ENCODE measurements around the gene ZNF398.

The ZNF398 gene

DNA sequence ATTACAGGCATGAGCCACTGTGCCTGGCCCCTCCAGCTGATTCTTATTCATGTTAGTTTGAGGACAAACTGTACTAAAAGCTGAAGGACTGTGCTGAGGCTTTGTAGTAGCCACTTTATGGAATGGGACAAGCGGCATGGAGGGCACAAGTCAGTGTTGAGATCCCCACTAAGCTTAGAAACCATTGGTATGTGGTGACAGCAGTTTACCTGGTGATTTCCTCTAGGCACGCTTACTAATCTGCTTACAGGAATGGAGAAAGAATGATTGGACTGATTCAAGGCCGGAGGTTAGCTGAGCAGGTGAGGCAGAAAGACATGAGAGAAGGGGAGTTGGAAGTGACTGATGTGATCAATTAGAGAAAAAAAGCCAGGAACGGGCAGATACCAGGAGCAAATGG is 3.7 kb downstream of the ZNF398 start:
- no peak for DNase-seq (ENCODE audit: low read depth)

DNA sequence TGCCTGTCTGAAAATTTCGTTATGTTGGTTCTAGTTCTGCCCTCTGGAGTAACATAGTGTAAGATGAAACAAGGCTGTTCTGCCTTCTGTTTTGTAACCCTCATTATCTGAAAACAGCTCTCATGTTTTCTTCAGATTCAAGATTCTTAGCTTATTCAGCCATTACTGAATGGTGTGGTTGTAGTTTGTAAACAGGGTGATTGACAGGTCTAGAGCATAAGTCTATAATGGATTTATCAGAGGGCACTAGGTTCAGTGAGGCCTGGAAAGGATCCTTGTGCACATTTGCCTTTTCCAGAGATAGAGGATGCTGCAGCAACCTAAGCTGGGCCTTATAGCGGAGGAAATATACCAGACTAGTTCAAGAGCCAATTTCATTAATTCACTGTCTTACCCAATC is 6.1 kb downstream of the ZNF398 start:
- DNase-seq (ENCODE audit: low read depth), result no peak

DNA sequence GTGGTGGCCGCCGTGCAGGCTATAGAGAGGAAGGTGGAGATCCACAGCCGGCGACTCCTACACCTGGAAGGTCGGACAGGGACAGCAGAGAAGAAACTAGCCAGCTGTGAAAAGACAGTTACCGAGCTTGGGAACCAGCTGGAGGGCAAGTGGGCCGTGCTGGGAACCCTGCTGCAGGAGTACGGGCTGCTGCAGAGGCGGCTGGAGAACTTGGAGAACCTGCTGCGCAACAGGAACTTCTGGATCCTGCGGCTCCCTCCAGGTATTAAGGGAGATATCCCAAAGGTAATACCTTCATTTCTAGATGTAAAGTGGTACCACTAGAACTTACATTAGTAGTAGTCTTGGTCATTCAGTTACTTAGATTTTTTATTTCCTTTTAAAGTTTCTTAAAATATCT is 6.8 kb downstream of the ZNF398 start:
- no peak for DNase-seq (ENCODE audit: low read depth)

DNA sequence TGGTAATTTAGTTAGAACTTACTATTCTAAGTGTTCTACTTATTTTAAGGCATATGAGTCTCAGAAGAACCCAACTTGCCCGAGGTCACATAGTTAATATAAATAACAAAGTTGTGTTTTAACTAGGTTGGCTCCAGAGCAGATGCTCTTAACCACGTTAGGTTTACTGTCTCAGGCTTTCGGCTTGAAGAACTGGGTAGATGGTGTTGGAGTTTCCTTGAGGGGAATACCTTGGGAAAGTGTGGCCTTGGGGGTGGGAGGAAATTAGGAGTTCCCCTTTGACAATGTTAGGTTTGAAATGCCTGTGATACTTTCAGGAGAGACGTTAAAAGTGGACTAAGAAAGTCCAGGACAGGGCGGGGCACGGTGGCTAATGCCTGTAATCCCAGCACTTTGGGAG is 9.6 kb downstream of the ZNF398 start:
- no peak for DNase-seq (ENCODE audit: low read depth)

DNA sequence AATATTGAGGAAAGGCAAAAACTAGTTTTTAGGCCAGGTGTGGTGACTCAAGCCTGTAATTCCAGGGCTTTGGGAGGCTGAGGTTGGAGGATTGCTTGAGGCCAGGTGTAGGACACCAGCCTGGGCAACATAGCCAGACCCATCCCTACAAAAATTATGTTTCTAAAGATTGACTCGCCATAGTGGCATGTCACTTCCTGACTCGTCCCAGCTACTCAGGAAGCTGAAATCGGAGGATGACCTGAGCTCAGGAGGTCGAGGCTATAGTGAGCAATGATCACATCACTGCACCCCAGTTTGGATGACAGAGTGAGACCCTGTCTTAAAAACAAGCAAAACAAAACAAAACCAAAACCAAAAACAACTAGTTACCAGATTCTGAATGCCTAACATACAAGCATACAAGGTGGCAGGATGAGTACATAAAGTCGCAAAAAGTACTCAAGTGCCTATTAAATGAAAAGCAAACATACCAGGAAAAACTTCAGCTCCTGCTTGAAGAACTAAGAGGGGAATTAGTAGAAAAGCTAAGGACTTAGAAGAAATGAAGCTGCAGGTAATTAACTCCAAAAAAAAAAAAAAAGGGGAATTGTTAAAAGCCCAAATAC is 14.1 kb downstream of the ZNF398 start:
- no peak for DNase-seq (ENCODE audit: low read depth)

GRCh38 chr7:149166142-149166541 is 18.9 kb downstream of the ZNF398 start:
- DNase-seq (ENCODE audit: low read depth), result no peak

GRCh38 chr7:149166630-149167352 is 19.5 kb downstream of the ZNF398 start:
- no peak for DNase-seq (ENCODE audit: low read depth)

- no peak for DNase-seq (ENCODE audit: low read depth)
Measured at GRCh38 chr7:149171892-149172533, 24.8 kb downstream of the ZNF398 start.

GRCh38 chr7:149172534-149172920 is 25.3 kb downstream of the ZNF398 start:
- DNase-seq (ENCODE audit: low read depth), result no peak

DNA sequence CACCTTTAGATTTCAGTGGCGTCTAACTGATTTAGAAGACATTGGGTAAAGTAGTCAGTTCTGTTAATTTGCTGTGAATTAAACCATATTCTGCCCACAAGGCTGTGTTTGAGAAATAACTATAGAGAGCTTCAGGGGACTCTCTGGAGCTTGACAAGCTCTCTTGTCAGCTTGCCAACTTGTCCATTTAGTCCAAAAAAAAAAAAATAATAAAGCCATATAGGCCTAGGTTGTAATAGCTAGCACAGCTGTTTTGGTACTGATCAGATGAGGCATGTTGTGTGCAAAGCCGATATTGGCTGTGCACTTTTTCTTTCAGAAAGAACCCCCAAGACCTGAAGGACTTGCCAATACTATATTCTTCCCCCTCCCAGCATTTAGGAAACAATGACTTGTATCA is 27.9 kb downstream of the ZNF398 start:
- no peak for DNase-seq (ENCODE audit: low read depth)

- DNase-seq (ENCODE audit: low read depth), result no peak
Measured at GRCh38 chr7:149179241-149179640, 32.0 kb downstream of the ZNF398 start.

GRCh38 chr7:149180722-149181449 is 33.6 kb downstream of the ZNF398 start:
- no peak for DNase-seq (ENCODE audit: low read depth)

GRCh38 chr7:149181450-149181790 is 34.2 kb downstream of the ZNF398 start:
- no peak for DNase-seq (ENCODE audit: low read depth)

DNA sequence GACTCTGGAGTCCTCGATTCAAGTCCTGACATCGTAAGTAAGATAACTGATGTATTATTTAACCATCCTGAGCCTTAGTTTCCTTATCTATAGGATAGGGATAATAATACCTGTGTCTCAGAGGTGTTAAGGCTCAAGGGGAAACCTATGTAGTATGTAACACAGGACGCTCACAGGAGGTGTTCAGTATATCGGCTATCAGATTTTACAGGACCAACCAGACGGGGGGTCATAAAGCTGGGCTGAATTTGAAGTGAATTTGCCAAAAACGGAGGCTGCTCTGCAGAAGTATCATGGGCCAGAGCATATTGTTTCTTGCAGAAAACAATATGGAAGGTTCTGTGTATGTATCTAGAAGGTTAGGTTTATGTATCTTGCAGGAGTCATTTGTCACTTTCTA is 37.0 kb downstream of the ZNF398 start:
- no peak for DNase-seq (ENCODE audit: low read depth)

DNA sequence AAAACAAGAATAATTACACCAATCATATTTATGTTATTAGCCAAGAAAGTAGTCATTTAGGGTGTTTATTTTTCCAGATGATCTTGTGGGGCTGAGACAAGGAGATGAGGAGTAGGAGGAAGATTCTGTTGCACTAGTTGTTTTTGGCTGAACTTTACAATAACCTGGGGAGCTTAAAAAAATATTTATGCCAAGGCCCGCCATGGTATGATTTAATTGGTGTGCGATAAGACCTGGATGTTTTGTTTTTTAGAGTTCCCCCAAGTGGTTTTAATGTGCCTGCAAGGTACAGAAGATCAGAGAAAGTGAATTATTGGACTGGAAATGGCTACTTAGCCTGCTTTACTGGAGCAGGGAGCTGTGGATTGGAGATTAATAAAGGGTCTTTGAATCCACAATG is 41.0 kb downstream of the ZNF398 start:
- no peak for DNase-seq (ENCODE audit: low read depth)

DNA sequence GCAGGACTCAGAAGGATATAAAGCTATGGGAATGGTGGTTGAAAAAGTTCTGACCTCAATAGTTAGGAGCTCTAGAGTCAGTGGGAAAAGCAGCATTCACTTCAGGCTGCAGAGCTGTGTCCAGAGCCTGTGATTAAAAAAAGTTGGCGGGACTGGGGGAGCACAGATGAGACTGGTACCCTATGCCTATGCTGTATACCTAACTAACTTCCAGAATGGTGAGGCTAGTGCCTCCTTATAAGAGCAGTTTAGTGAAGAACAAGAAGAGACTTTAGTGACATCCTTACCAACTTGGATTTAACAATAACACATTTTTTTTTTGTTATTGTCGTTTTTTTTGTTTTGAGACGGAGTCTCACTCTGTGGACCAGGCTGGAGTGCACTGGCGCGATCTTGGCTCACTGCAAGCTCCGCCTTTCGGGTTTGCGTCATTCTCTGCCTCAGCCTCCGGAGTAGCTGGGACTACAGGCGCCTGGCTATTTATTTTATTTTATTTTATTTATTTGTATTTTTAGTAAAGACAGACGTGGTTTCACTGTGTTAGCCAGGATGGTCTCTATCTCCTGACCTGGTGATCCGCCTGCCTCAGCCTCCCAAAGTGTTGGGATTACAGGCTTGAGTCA is 41.5 kb downstream of the ZNF398 start:
- DNase-seq (ENCODE audit: low read depth), result no peak

- DNase-seq (ENCODE audit: low read depth), result no peak
Measured at GRCh38 chr7:149191851-149192250, 44.6 kb downstream of the ZNF398 start.

- DNase-seq (ENCODE audit: low read depth), result no peak
Measured at GRCh38 chr7:149194799-149195179, 47.5 kb downstream of the ZNF398 start.

DNA sequence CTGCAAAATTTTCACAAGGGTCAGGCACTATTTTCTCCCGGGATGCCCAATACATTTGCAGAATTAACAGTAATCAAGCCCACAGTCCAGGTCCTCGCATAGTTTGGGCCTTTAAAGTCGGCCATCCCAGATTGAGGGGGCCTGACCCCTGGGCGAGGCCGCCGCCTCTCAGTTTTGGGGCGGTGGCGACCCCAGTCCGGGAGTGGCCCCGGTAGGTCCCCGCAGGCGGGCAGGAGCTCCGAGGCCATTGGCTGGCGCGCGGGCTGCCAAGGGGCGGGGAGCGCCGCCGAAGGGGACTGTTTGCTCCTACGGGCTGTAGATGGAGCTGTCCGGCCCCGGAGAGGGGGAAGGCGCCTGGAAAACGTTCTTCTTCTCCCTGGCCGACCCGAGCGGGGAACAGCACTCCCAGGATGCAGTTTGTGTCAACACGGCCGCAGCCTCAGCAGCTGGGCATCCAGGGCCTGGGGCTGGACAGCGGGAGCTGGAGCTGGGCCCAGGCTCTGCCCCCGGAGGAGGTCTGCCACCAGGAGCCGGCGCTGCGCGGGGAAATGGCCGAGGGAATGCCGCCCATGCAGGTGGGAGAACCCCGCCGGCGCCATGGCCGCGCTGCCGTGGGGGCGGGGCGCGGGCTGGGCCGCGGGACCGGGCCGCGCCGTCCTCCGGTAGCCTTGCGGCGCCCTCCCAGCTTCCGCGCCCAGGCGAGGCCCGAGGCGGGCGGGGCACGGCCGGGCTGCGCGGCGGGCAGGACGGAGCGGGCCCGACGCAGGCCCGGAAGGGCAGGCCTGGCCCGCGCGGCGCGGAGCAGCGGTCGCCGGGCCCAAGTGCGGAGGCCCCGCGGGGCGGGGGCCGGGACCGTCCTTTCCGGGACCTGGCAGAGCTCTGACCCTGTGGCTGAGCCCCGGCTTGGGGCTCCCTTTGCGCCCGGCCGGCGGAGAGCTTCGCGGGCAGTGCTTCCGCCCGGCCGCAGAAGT is 48.2 kb downstream of the ZNF398 start, which contains the start of gene ZNF282:
Gene ZNF282, plus strand, starts transcription at position 367 of the 971 bp plus-strand sequence. Its CDS starts 44 bp downstream, at position 411.
- peak; percentile 64 for DNase-seq (ENCODE audit: low read depth)

DNA sequence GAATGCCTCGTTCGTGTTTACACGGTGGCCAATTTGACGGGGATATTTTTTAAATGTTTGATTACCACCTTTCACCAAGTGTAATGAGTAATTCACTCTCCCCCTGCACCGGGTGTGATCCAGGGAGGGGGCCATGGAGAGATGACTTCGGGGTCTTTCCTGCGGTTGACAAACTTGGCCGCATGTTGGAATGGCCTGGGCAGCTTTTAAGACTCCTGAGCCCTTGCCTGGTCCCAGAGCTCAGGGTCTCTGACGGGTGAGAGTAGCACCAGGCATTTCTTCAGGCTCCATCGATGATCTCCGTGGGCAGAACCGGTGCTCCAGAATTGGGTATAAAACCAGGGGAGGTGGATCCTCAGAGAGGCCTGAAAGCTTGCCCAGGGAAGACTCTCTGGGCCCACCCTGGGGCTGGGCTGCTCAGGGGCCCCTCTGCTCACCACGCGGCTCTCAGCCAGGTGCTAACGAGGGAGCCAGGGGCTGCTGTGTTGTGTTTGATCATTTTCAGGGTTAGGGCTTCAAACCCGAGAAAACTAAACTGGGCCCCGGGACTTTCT is 49.0 kb downstream of the ZNF398 start:
- DNase-seq (ENCODE audit: low read depth), result no peak

DNA sequence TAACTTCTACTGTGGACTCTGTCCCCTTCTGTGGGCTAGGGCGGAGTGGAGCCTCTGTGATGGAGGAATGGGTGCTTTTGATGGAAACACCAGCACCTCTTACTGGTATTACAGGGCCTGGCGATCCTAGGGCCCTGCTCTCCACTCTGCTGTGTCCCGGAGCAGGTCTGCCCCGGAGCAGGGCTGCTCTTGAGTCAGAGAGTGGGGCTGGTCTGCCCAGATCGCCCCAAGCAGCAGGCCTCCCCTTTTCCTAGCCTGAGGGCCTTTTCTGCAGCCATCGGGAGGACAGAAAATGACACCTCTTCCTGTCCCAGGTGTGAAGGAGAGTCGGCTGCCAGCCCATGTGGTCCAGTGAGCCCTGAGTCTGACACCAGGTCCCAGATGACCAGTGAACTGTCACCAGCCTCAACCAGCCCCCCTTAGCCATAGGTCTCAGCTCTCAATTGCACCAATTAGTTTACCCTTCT is 49.5 kb downstream of the ZNF398 start:
- DNase-seq (ENCODE audit: low read depth), result no peak

Data from non-pigmented ciliary epithelial cell (primary cell).